ENCODE data around the gene ANO6.

- TF ChIP-seq CTCF (IDR thresholded peaks at IDR 0.05): no peak
- TF ChIP-seq EZH2 (IDR thresholded peaks at IDR 0.05): no peak
- no peak for TF ChIP-seq EZH2phosphoT487 (IDR thresholded peaks at IDR 0.05)
These were observed 254.0 kb downstream of the ANO6 start for GRCh38 chr12:45469902-45470301.

All from neural progenitor cell (in vitro differentiated cells).